ENCODE results near the gene SHISAL1.

The SHISAL1 gene

DNA sequence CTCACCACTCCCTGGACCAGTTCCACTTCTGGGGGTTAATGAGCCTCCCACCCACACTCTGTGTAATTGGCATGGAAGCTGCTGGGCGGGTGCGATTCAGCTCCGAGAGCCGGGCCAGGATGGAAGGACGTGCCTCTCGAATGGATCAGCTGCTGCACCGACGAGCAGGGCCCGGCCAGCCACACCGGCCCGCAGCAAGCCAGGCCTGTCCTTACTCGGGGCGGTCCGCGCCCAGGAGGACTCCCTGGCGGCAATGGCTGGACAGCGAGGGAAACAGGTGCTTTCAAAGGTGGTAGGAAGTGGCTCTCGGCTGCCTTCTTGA, 4.3 kb upstream of the SHISAL1 start:
- H3K4me3 ChIP-seq (replicated peaks; ENCODE audit: low read depth, low read length): no peak overlapping the region
- TF ChIP-seq, protein P1, sequence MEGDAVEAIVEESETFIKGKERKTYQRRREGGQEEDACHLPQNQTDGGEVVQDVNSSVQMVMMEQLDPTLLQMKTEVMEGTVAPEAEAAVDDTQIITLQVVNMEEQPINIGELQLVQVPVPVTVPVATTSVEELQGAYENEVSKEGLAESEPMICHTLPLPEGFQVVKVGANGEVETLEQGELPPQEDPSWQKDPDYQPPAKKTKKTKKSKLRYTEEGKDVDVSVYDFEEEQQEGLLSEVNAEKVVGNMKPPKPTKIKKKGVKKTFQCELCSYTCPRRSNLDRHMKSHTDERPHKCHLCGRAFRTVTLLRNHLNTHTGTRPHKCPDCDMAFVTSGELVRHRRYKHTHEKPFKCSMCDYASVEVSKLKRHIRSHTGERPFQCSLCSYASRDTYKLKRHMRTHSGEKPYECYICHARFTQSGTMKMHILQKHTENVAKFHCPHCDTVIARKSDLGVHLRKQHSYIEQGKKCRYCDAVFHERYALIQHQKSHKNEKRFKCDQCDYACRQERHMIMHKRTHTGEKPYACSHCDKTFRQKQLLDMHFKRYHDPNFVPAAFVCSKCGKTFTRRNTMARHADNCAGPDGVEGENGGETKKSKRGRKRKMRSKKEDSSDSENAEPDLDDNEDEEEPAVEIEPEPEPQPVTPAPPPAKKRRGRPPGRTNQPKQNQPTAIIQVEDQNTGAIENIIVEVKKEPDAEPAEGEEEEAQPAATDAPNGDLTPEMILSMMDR (IDR thresholded peaks at IDR 0.05; ENCODE audit: low read length, missing control alignments): no peak
- no peak for DNase-seq (ENCODE audit: low read depth)

DNA sequence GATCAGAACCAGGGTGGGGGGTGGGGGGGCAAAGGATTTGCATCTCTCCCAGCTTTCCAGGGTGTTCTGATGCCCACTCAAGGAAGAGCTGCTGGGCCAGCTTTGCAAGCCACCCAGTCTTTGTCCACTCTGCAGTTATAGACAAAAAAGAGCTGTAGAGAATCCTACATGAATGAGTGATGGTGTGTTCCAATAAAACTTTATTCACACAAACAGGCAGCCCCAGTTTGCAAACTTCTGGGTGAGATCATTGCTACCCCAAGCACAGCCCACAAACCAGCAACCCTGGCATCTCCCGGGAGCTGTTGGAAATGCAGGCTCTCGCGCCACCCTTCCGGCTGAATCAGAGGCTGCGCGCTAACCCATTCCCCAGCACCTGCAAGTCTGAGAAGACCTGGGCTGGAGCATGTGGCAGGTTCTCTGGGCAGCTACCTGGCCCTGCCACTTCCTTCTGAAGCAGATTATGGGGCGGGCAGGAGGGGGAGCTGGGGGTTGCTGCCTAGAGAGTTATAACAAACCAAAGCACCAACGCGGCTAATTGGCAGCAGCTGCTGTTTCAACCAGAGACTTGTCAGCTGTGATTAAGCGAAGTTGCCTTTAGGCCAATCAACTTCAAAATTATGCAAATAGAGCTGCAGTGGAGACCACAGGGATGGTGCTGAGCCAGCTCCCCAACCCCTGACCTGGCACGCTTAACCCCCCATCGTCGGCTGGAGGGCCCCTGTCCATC, 3.8 kb upstream of the SHISAL1 start:
- no peak for DNase-seq (ENCODE audit: low read depth)
- H3K4me3 ChIP-seq (replicated peaks; ENCODE audit: low read depth, low read length): no peak overlapping the region
- TF ChIP-seq, protein P1 (IDR thresholded peaks at IDR 0.05; ENCODE audit: low read length, missing control alignments): no peak

DNA sequence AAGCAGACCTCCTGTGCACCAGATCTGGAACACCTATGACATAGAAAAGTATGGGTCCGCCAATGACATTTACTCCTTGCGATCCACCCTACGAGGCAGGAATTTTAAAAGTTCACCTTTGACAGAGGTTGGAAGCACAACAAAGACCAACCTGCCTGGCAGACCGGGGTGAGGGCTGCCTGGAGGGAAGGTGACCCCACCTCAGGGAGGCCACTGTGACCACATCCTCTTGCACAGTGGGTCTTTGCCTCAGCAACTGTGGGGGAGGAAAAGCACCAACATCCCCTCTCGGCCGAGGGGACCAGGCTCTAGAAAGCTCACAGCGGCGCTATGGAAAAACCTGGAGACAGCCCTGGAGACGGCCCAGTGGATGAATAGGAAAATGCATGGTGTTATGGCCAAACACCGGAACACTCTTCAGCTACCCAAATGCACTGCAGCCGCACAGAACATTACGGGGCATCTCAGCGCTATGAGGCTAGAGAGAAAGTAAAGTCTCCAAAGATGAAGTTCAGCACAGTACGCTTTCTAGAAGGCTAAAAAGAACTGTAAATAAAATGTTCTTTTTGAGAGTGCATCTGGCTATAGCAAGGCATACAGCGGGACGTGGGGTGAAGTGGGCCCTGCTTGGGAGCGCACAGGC, 1.8 kb upstream of the SHISAL1 start:
- H3K4me3 ChIP-seq (replicated peaks; ENCODE audit: low read depth, low read length): no peak overlapping the region
- no peak for DNase-seq (ENCODE audit: low read depth)
- TF ChIP-seq, protein P1 (IDR thresholded peaks at IDR 0.05; ENCODE audit: low read length, missing control alignments): no peak

DNA sequence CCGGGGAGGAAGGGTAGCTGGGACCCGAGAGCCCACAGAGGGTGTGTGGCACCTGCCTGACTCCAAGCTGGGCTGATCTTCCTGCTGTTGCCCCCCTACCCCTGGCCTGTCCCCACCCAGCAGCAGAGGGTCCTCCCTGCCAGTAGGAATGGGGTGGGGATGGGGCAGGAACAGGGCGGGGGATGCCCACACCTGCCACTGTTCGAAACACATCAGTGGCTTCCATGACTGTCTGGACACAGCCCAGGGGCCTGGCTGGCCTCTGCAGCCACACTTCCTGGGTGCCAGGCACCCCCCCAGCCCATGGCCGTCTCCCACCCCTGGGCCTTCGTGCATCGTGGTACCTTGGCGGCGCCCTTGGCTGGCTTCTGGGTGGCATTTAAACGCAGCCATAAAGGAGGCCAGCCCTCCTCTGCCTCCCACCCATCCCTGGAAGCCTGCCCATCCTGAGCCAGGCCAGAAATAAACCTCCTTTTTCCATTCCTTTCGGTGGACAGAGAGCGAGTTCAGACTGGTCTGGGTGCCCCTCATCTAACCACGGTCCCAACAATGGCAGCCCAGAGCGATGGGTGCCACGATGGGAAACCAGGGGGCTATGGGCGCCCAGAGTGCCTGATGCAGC, 745 bp upstream of the SHISAL1 start:
- TF ChIP-seq, protein P1 (IDR thresholded peaks at IDR 0.05; ENCODE audit: low read length, missing control alignments): no peak

DNA sequence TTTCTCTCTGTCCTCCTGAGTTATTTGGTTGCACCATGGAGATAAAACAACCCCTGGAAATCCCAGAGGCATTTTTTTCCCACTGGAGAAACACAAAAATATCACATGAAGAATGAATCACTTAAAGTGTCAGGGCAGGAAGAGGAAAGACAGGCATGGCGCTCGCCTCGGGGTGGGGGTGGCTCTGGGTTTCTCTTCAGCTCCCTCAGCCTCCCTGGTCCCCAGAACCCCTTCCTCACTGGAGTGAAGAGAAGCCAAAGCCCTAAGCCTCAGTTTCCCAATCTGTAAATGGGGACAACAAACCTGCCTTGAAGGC, 938 bp downstream of the SHISAL1 start:
- TF ChIP-seq, protein P1 (IDR thresholded peaks at IDR 0.05; ENCODE audit: low read length, missing control alignments): no peak
- no peak overlapping the region for H3K4me3 ChIP-seq (replicated peaks; ENCODE audit: low read depth, low read length)
- DNase-seq (ENCODE audit: low read depth): peak; percentile 90

More for the DNA sequence above, 745 bp upstream of the SHISAL1 start:
- DNase-seq (ENCODE audit: low read depth): no peak
- H3K4me3 ChIP-seq (replicated peaks; ENCODE audit: low read depth, low read length): no peak overlapping the region

DNA sequence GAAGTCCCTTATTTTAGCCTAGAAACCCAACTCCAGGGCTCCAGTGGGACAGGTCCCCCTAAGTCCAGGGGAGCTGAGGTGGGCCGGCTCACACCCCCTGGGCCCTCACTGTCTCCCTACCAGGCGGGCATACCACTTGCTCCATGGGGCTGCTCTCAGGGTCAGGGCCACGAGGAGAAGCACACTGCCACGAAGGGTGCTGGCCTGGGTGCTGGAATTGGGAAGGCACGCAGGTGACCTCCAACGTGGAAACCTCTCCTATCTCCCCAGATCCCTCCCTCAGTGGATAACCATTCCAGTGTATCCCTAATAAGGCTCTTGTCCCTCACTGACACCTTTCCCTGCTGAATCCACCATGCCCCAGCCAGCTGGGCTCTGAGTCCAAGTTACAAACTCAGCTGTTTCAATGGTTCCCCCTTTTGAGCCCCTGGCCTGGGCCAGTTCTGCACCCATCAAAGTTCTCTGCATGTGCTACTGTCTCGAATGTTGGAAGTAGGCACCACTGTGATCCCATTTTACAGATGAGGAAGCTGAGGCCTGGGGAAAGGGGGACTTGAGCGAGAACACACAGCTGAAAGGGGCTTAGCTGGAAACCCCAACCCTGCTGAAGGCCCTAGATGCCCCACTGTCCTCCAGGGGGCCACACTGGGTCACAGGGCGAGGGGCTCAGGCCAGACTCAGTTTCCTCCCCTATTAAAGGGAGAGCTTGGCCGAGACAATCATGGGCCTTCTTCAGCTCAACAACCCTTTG, 1.5 kb downstream of the SHISAL1 start:
- no peak overlapping the region for H3K4me3 ChIP-seq (replicated peaks; ENCODE audit: low read depth, low read length)
- TF ChIP-seq, protein P1 (IDR thresholded peaks at IDR 0.05; ENCODE audit: low read length, missing control alignments): no peak
- DNase-seq (ENCODE audit: low read depth): no peak

Measured in fibroblast of pulmonary artery (primary cell).